SK-N-SH treated with all-trans-retinoic acid at 6 μM for 48 hours (cell line): ENCODE measurements around the gene C17orf50.

Experiments
- ATAC-seq: fragments of 200-7000 bp; cut with Tn5 transposase; 3 replicates; pipeline ENCODE4 v1.9.1; 2020; ENCODE audit warnings: mild to moderate bottlenecking, moderate library complexity
- ARNTL ChIP-seq: fragments of 450-650 bp; formaldehyde crosslinking; IDR thresholded peaks from 2 replicates; pipeline ENCODE4 v1.5.0; 2020; ENCODE audit warnings: low read depth, mild to moderate bottlenecking, moderate library complexity, borderline replicate concordance
- BACH2 ChIP-seq: fragments of 250-450 bp; sonication (Bioruptor Pico); IDR thresholded peaks from 2 replicates; pipeline ENCODE4 v1.9.0; 2021; ENCODE audit warnings: mild to moderate bottlenecking, borderline replicate concordance
- CREB5 ChIP-seq: fragments of 250-450 bp; sonication (Bioruptor Pico); IDR thresholded peaks from 2 replicates; pipeline ENCODE4 v1.5.1; 2020; ENCODE audit warnings: low read depth, mild to moderate bottlenecking, moderate library complexity
- CSDC2 ChIP-seq: fragments of 250-450 bp; sonication (Bioruptor Pico); IDR thresholded peaks from 2 replicates; pipeline ENCODE4 v1.5.0; 2020; ENCODE audit warnings: mild to moderate bottlenecking, moderate library complexity
- ESRRG ChIP-seq: fragments of 250-450 bp; sonication (Bioruptor Pico); IDR thresholded peaks from 2 replicates; pipeline ENCODE4 v1.6.1; 2021; ENCODE audit warnings: mild to moderate bottlenecking
- GLIS3 ChIP-seq: fragments of 250-450 bp; sonication (Bioruptor Pico); IDR thresholded peaks from 2 replicates; pipeline ENCODE4 v1.5.0; 2020; ENCODE audit warnings: mild to moderate bottlenecking, moderate library complexity
- ISL1 ChIP-seq: fragments of 250-450 bp; sonication (Bioruptor Pico); IDR thresholded peaks from 2 replicates; pipeline ENCODE4 v2.1.2; 2022; ENCODE audit warnings: mild to moderate bottlenecking, moderate library complexity
- POU6F1 ChIP-seq: fragments of 250-450 bp; sonication (Bioruptor Pico); IDR thresholded peaks from 2 replicates; pipeline ENCODE4 v1.8.0; 2021; ENCODE audit warnings: low read depth, mild to moderate bottlenecking, moderate library complexity, borderline replicate concordance
- RARB ChIP-seq: fragments of 250-450 bp; sonication (Bioruptor Pico); IDR thresholded peaks from 2 replicates; pipeline ENCODE4 v1.8.0; 2021; ENCODE audit warnings: mild to moderate bottlenecking, moderate library complexity
- SNAI2 ChIP-seq: fragments of 250-450 bp; sonication (Bioruptor Pico); IDR thresholded peaks from 2 replicates; pipeline ENCODE4 v1.5.0; 2020; ENCODE audit warnings: mild to moderate bottlenecking, moderate library complexity
- TCF4 ChIP-seq: fragments of 250-450 bp; sonication (Bioruptor Pico); IDR thresholded peaks from 2 replicates; pipeline ENCODE4 v1.8.0; 2021; ENCODE audit warnings: mild to moderate bottlenecking, moderate library complexity, borderline replicate concordance
- TOX ChIP-seq: fragments of 250-450 bp; sonication (Bioruptor Pico); IDR thresholded peaks from 2 replicates; pipeline ENCODE4 v1.8.0; 2021; ENCODE audit warnings: mild to moderate bottlenecking, moderate library complexity, borderline replicate concordance
- TSHZ2 ChIP-seq: fragments of 250-450 bp; sonication (Bioruptor Pico); IDR thresholded peaks from 2 replicates; pipeline ENCODE4 v1.5.0; 2020; ENCODE audit warnings: mild to moderate bottlenecking, moderate library complexity
- ZC3H10 ChIP-seq: fragments of 250-450 bp; sonication (Bioruptor Pico); IDR thresholded peaks from 2 replicates; pipeline ENCODE4 v1.5.1; 2021; ENCODE audit warnings: mild to moderate bottlenecking, moderate library complexity
- ZFP3 ChIP-seq: fragments of 250-450 bp; sonication (Bioruptor Pico); IDR thresholded peaks from 2 replicates; pipeline ENCODE4 v1.5.0; 2020; ENCODE audit warnings: mild to moderate bottlenecking, moderate library complexity
- ZFP30 ChIP-seq: fragments of 450-650 bp; formaldehyde crosslinking; IDR thresholded peaks from 2 replicates; pipeline ENCODE4 v1.5.0; 2022; ENCODE audit warnings: mild to moderate bottlenecking, moderate library complexity
- ZNF565 ChIP-seq: fragments of 450-650 bp; formaldehyde crosslinking; conservative IDR thresholded peaks from 2 replicates; pipeline ENCODE4 v1.5.0; 2020; ENCODE audit warnings: low read depth, mild to moderate bottlenecking, moderate library complexity
- ZNF70 ChIP-seq: fragments of 450-650 bp; formaldehyde crosslinking; IDR thresholded peaks from 2 replicates; pipeline ENCODE4 v1.5.0; 2020; ENCODE audit warnings: mild to moderate bottlenecking, moderate library complexity
- ZNF8 ChIP-seq: fragments of 450-650 bp; formaldehyde crosslinking; IDR thresholded peaks from 2 replicates; pipeline ENCODE4 v1.5.0; 2020; ENCODE audit warnings: mild to moderate bottlenecking, moderate library complexity

The C17orf50 gene

GRCh38 chr17:35801583-35802224 is 41.0 kb downstream of the C17orf50 start (continued):
- TF ChIP-seq ZC3H10 (CRISPR knock-in tag) (no peak), BACH2 (CRISPR knock-in tag) (no peak), TCF4 (CRISPR knock-in tag) (peak; percentile 97), TSHZ2 (CRISPR knock-in tag) (peak; percentile 79), ZFP3 (CRISPR knock-in tag) (no peak), ESRRG (CRISPR knock-in tag) (no peak), ZNF565 (CRISPR knock-in tag) (no peak), ZNF70 (CRISPR knock-in tag) (peak; percentile 58; the same call in 1 of the 2 replicates), GLIS3 (CRISPR knock-in tag) (no peak), RARB (CRISPR knock-in tag) (no peak), TOX (CRISPR knock-in tag) (no peak), ZNF8 (CRISPR knock-in tag) (0 out of 2 replicates have a peak, but pooled peaks have one; percentile 15)

GRCh38 chr17:35804658-35805192 is 44.0 kb downstream of the C17orf50 start:
- peak; percentile 67 for ATAC-seq
- TF ChIP-seq ISL1 (CRISPR knock-in tag): no peak
- no peak for TF ChIP-seq BACH2 (CRISPR knock-in tag)
- TF ChIP-seq ZNF565 (CRISPR knock-in tag): no peak
- TF ChIP-seq GLIS3 (CRISPR knock-in tag): no peak
- TF ChIP-seq CSDC2 (CRISPR knock-in tag): no peak
- TF ChIP-seq TSHZ2 (CRISPR knock-in tag): no peak

- no peak for ATAC-seq
Measured at GRCh38 chr17:35807371-35808144, 46.9 kb downstream of the C17orf50 start.

More at GRCh38 chr17:35807371-35808144, 46.9 kb downstream of the C17orf50 start:
- TF ChIP-seq ARNTL (no peak), TCF4 (CRISPR knock-in tag) (no peak), BACH2 (CRISPR knock-in tag) (no peak), GLIS3 (CRISPR knock-in tag) (no peak), ZNF70 (CRISPR knock-in tag) (no peak), ZFP30 (CRISPR knock-in tag) (no peak), TSHZ2 (CRISPR knock-in tag) (no peak), CSDC2 (CRISPR knock-in tag) (no peak), CREB5 (no peak), SNAI2 (CRISPR knock-in tag) (no peak), ESRRG (CRISPR knock-in tag) (no peak), POU6F1 (CRISPR knock-in tag) (no peak), ZNF565 (CRISPR knock-in tag) (no peak), RARB (CRISPR knock-in tag) (no peak), ZFP3 (CRISPR knock-in tag) (no peak)
